ENCODE results near the gene MRPL46.
"Not testable (repeated sequence)": the region's sequence is repeated elsewhere in the genome, so short reads cannot be mapped to it uniquely, and the experiment has no call there.

MRPL46 gene

GRCh38 chr15:88477126-88477525, 9.9 kb upstream of the MRPL46 start:
- DNase-seq, result no peak

GRCh38 chr15:88476635-88477060, 9.5 kb upstream of the MRPL46 start:
- peak; percentile 13 for DNase-seq

GRCh38 chr15:88473661-88474293, 6.6 kb upstream of the MRPL46 start:
- DNase-seq, result not testable (repeated sequence)

- DNase-seq, result no peak
Measured at GRCh38 chr15:88472225-88472624, 5.0 kb upstream of the MRPL46 start.

- DNase-seq, result no peak
Measured at GRCh38 chr15:88470625-88471372, 3.6 kb upstream of the MRPL46 start.

GRCh38 chr15:88469321-88469720, 2.1 kb upstream of the MRPL46 start:
- DNase-seq, result no peak

GRCh38 chr15:88468721-88469120, 1.5 kb upstream of the MRPL46 start:
- DNase-seq, result not testable (repeated sequence)

GRCh38 chr15:88467935-88468528, 844 bp upstream of the MRPL46 start:
- no peak for DNase-seq

- no peak for DNase-seq
Measured at GRCh38 chr15:88465633-88466224, 1.5 kb downstream of the MRPL46 start.

- DNase-seq, result no peak
Measured at GRCh38 chr15:88463870-88464532, 3.2 kb downstream of the MRPL46 start.

GRCh38 chr15:88456733-88457132, 10.5 kb downstream of the MRPL46 start:
- DNase-seq, result no peak

- DNase-seq, result no peak
Measured at GRCh38 chr15:88454867-88455810, 12.0 kb downstream of the MRPL46 start.

- no peak for DNase-seq
Measured at GRCh38 chr15:88454236-88454635, 13.0 kb downstream of the MRPL46 start.

- no peak for DNase-seq
Measured at GRCh38 chr15:88453651-88454050, 13.5 kb downstream of the MRPL46 start.

GRCh38 chr15:88450125-88450798, 16.9 kb downstream of the MRPL46 start:
- DNase-seq, result peak; percentile 10

- no peak for DNase-seq
Measured at GRCh38 chr15:88449581-88449980, 17.6 kb downstream of the MRPL46 start.

- DNase-seq, result no peak
Measured at GRCh38 chr15:88448991-88449461, 18.2 kb downstream of the MRPL46 start.

GRCh38 chr15:88447741-88448140, 19.4 kb downstream of the MRPL46 start:
- no peak for DNase-seq

- DNase-seq, result no peak
Measured at GRCh38 chr15:88447206-88447605, 20.0 kb downstream of the MRPL46 start.

- no peak for DNase-seq
Measured at GRCh38 chr15:88441076-88441730, 26.0 kb downstream of the MRPL46 start.

- DNase-seq, result no peak
Measured at GRCh38 chr15:88440021-88440420, 27.2 kb downstream of the MRPL46 start.
